ENCODE data around the gene STXBP5.

- no peak for TF ChIP-seq POLR2A (IDR thresholded peaks at IDR 0.05)
- no peak for TF ChIP-seq CTCF (IDR thresholded peaks at IDR 0.05)
These were observed 214.3 kb downstream of the STXBP5 start for GRCh38 chr6:147418523-147418922.

Data from lower leg skin (tissue), 3 donors.